Measurements from ENCODE around the gene TNRC18. TPM values are rescaled to one million over a fixed set of nuclear protein-coding genes. Genes with fewer than 3 reads are reported as not detected.

TNRC18 gene
- total and polyA plus RNA-seq, 2 donors (not counting 1 experiment from before 2014, with no cell fraction given): 17.8 to 75.0 TPM

GRCh38 chr7:5381071-5381772, 42.4 kb downstream of the TNRC18 start:
- no peak overlapping the region for H3K4me3 Mint-ChIP-seq
- H3K27me3 Mint-ChIP-seq: no peaks in the 10 kb centered on the region
- H3K79me2 ChIP-seq (ENCODE audit: control insufficient read depth, insufficient read depth, low read length): peaks cover 84% of the 10 kb centered on the region
- no peak overlapping the region for H3K4me3 ChIP-seq (ENCODE audit: control extremely low read depth in 1 of 5, extremely low read depth in 1 of 5, insufficient read depth in 1 of 5, low read depth in 2 of 5, low read length in 4 of 5)
- no peaks in the 10 kb centered on the region for H3K9me3 ChIP-seq (ENCODE audit: control extremely low read depth in 1 of 3, control insufficient read depth in 2 of 3, insufficient read depth in 1 of 3, low read length in 2 of 3)
- peak overlapping the region; percentile 6 for H3K27ac Mint-ChIP-seq
- peaks cover 84% of the 10 kb centered on the region for H4K20me1 ChIP-seq (ENCODE audit: control insufficient read depth, insufficient read depth, low read length, poor library complexity, severe bottlenecking)
- WGBS (ENCODE audit: insufficient coverage): 87% methylated on average over 9 of the region's 11 CpGs
- peaks cover 23% of the 10 kb centered on the region for H3K4me1 Mint-ChIP-seq
- no peak overlapping the region for H3K27ac ChIP-seq (ENCODE audit: low read length in 2 of 2)
- no peak overlapping the region for H2AFZ ChIP-seq (ENCODE audit: insufficient read depth, low read depth, low read length, poor library complexity, severe bottlenecking)
- H3K27me3 ChIP-seq (replicated peaks in 1 of 4; ENCODE audit: control extremely low read depth in 1 of 4, control insufficient read depth in 3 of 4, insufficient read depth in 4 of 4, low read length in 3 of 4): no peaks in the 10 kb centered on the region
- TF ChIP-seq, protein P1, sequence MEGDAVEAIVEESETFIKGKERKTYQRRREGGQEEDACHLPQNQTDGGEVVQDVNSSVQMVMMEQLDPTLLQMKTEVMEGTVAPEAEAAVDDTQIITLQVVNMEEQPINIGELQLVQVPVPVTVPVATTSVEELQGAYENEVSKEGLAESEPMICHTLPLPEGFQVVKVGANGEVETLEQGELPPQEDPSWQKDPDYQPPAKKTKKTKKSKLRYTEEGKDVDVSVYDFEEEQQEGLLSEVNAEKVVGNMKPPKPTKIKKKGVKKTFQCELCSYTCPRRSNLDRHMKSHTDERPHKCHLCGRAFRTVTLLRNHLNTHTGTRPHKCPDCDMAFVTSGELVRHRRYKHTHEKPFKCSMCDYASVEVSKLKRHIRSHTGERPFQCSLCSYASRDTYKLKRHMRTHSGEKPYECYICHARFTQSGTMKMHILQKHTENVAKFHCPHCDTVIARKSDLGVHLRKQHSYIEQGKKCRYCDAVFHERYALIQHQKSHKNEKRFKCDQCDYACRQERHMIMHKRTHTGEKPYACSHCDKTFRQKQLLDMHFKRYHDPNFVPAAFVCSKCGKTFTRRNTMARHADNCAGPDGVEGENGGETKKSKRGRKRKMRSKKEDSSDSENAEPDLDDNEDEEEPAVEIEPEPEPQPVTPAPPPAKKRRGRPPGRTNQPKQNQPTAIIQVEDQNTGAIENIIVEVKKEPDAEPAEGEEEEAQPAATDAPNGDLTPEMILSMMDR (IDR thresholded peaks at IDR 0.05): no peak
- TF ChIP-seq EZH2 (IDR thresholded peaks at IDR 0.05; ENCODE audit: borderline replicate concordance, insufficient read depth, low read depth, low read length, poor library complexity, severe bottlenecking): no peak
- CTCF ChIA-PET: interaction anchor here (0.7 kb wide), 1 partner anchor 141 kb away, joined by 3 read pairs; no protein-coding TSS in a partner anchor
- H3K9ac ChIP-seq (ENCODE audit: low read length): no peak overlapping the region
- no peaks in the 10 kb centered on the region for H3K4me1 ChIP-seq (ENCODE audit: control insufficient read depth in 2 of 2, insufficient read depth in 2 of 2, low read length in 2 of 2)
- ATAC-seq (ENCODE audit: low read depth) (no peak), DNase-seq (no peak)
- H3K4me2 ChIP-seq (replicated peaks; ENCODE audit: low read depth, low read length, poor library complexity, severe bottlenecking): no peak overlapping the region
- POLR2A ChIA-PET: interaction anchor here (0.5 to 0.6 kb wide), 2 partner anchors 43 to 147 kb away, joined by 4 to 7 read pairs; no protein-coding TSS in a partner anchor
- no peaks in the 10 kb centered on the region for H3K9me3 Mint-ChIP-seq (ENCODE audit: insufficient read depth)
- intact Hi-C loops (cut with micrococcal nuclease): no loop called here
- H3K36me3 ChIP-seq (replicated peaks in 1 of 2; ENCODE audit: control extremely low read depth in 1 of 2, control insufficient read depth in 1 of 2, extremely low read depth in 1 of 2, insufficient read depth in 2 of 2, low read length in 1 of 2): peaks cover 0 to 23% of the 10 kb centered on the region in 2 experiments

DNA sequence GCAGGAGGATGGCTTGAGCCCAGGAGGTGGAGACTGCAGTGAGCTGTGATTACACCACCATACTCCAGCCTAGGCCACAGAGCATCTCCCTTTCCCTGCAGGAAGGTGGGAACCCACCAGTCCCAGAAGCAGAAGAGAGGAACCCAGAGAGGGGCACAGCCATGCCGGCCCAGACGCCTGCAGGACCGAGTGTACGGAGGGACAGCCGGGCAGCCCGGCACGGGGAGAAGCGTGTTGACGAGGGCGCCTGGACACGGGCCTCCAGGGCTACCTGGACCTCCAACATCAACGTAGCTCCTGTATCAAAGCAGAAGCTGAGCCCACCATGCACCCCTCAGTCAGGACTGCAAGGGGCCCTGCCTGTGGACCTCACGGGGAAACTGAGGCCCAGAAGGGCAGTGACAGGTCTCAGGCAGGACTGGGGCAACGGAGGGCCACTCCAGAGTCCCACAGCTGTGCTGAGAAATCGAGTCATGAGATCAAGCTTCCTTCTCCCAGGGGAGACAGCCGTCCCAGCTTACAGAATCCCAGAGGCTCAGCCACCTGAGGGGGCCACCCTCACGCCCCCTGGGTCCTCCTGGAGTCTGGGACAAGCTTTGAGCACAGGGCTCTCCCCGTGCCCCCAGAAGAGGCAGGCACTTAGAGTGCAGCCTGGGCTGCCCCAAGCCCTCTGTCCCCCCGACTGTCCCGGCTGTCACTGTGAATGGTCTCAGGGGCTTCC, 43.1 kb downstream of the TNRC18 start:
- Mint-ChIP-seq H3K9me3 (ENCODE audit: insufficient read depth) (no peaks in the 10 kb centered on the region), H3K27ac (no peak overlapping the region), H3K4me3 (no peak overlapping the region), H3K27me3 (no peaks in the 10 kb centered on the region), H3K4me1 (peaks cover 23% of the 10 kb centered on the region)
- no peak for DNase-seq
- no peak overlapping the region for H2AFZ ChIP-seq (ENCODE audit: insufficient read depth, low read depth, low read length, poor library complexity, severe bottlenecking)
- CTCF ChIA-PET: no interaction called here
- no peaks in the 10 kb centered on the region for H3K4me1 ChIP-seq (ENCODE audit: control insufficient read depth in 2 of 2, insufficient read depth in 2 of 2, low read length in 2 of 2)
- H3K36me3 ChIP-seq (replicated peaks in 1 of 2; ENCODE audit: control extremely low read depth in 1 of 2, control insufficient read depth in 1 of 2, extremely low read depth in 1 of 2, insufficient read depth in 2 of 2, low read length in 1 of 2): peaks cover 0 to 29% of the 10 kb centered on the region in 2 experiments
- peaks cover 81% of the 10 kb centered on the region for H3K79me2 ChIP-seq (ENCODE audit: control insufficient read depth, insufficient read depth, low read length)
- no peaks in the 10 kb centered on the region for H3K27me3 ChIP-seq (replicated peaks in 1 of 4; ENCODE audit: control extremely low read depth in 1 of 4, control insufficient read depth in 3 of 4, insufficient read depth in 4 of 4, low read length in 3 of 4)
- peaks cover 90% of the 10 kb centered on the region for H4K20me1 ChIP-seq (ENCODE audit: control insufficient read depth, insufficient read depth, low read length, poor library complexity, severe bottlenecking)
- WGBS (ENCODE audit: insufficient coverage): 94% methylated on average over 20 of the region's 20 CpGs
- no peak for ATAC-seq (ENCODE audit: low read depth)
- no peaks in the 10 kb centered on the region for H3K9me3 ChIP-seq (ENCODE audit: control extremely low read depth in 1 of 3, control insufficient read depth in 2 of 3, insufficient read depth in 1 of 3, low read length in 2 of 3)
- no peak overlapping the region for H3K4me2 ChIP-seq (replicated peaks; ENCODE audit: low read depth, low read length, poor library complexity, severe bottlenecking)
- intact Hi-C loops (cut with micrococcal nuclease): no loop called here
- TF ChIP-seq, protein P1 (IDR thresholded peaks at IDR 0.05): no peak
- TF ChIP-seq EZH2 (IDR thresholded peaks at IDR 0.05; ENCODE audit: borderline replicate concordance, insufficient read depth, low read depth, low read length, poor library complexity, severe bottlenecking): no peak
- POLR2A ChIA-PET: interaction anchor here (0.5 to 0.6 kb wide), 2 partner anchors 42 to 146 kb away, joined by 4 to 7 read pairs; no protein-coding TSS in a partner anchor
- no peak overlapping the region for H3K4me3 ChIP-seq (ENCODE audit: control extremely low read depth in 1 of 5, extremely low read depth in 1 of 5, insufficient read depth in 1 of 5, low read depth in 2 of 5, low read length in 4 of 5)
- H3K9ac ChIP-seq (ENCODE audit: low read length): no peak overlapping the region
- H3K27ac ChIP-seq (ENCODE audit: low read length in 2 of 2): no peak overlapping the region

Data from B cell (primary cell).